OCI-LY3 (cell line): ENCODE data around the gene HNRNPLL.

Experiments
- H2AFZ ChIP-seq: fragments of 200-600, 300-600 bp; shearing (Covaris generic); 2 replicates; pipeline ENCODE4 v1.6.0; 2014; ENCODE audit warnings: antibody characterized with exemption, low read depth, low read length
- H3K27ac ChIP-seq: fragments of 200-600, 300-600 bp; sonication (generic); 2 replicates; pipeline ENCODE4 v1.5.1; 2014; ENCODE audit warnings: mild to moderate bottlenecking, low read length, moderate library complexity, mixed read lengths
- H3K27me3 ChIP-seq: fragments of 200-600, 300-600 bp; sonication (generic); 2 replicates; pipeline ENCODE4 v1.6.1; 2014; ENCODE audit warnings: low read depth, low read length, mixed read lengths
- H3K36me3 ChIP-seq: fragments of 200-600, 300-600 bp; sonication (generic); replicated peaks from 2 replicates; pipeline ENCODE3; 2014; ENCODE audit warnings: low read depth, low read length, mixed read lengths
- H3K4me1 ChIP-seq: fragments of 300-600, 200-600 bp; sonication (generic); 2 replicates; pipeline ENCODE4 v1.6.1; 2014; ENCODE audit warnings: low read length, mixed read lengths
- H3K4me2 ChIP-seq: fragments of 200-600, 300-600 bp; sonication (generic); 2 replicates; pipeline ENCODE4 v1.6.1; 2014; ENCODE audit warnings: low read length, mixed read lengths
- H3K4me3 ChIP-seq: fragments of 300-600, 200-600 bp; sonication (generic); 2 replicates; pipeline ENCODE4 v1.5.1; 2014; ENCODE audit warnings: antibody characterized with exemption, mild to moderate bottlenecking, low read length, moderate library complexity
- H3K79me2 ChIP-seq: fragments of 300-600, 200-600 bp; shearing (Covaris generic); 2 replicates; pipeline ENCODE4 v1.6.1; 2014; ENCODE audit warnings: mild to moderate bottlenecking, low read length, mixed read lengths
- H3K9ac ChIP-seq: fragments of 300-600, 200-600 bp; shearing (Covaris generic); 2 replicates; pipeline ENCODE4 v1.6.0; 2014; ENCODE audit warnings: mild to moderate bottlenecking, low read length, moderate library complexity
- H3K9me3 ChIP-seq: fragments of 200-600, 300-600 bp; shearing (Covaris generic); 2 replicates; pipeline ENCODE4 v1.6.1; 2014; ENCODE audit warnings: low read length, mixed read lengths; ENCODE audit not compliant: insufficient read depth
- H4K20me1 ChIP-seq: fragments of 200-600, 300-600 bp; sonication (generic); 2 replicates; pipeline ENCODE4 v1.6.1; 2016; ENCODE audit warnings: low read length, mixed read lengths; ENCODE audit not compliant: insufficient read depth
- CTCF ChIP-seq: fragments of 200-600, 300-600 bp; sonication (generic); IDR thresholded peaks from 2 replicates; pipeline ENCODE4 v1.5.1; 2014; ENCODE audit warnings: antibody characterized with exemption, low read length, low read depth
- EZH2phosphoT487 ChIP-seq: fragments of 200-600 bp; shearing (Covaris generic); IDR thresholded peaks from 2 replicates; pipeline ENCODE4 v1.6.1; 2018; ENCODE audit warnings: antibody characterized with exemption, mixed run types, low read depth

HNRNPLL gene

GRCh38 chr2:38605298-38605830, 2.6 kb upstream of the HNRNPLL start:
- peaks cover 24% of the 10 kb centered on the region for H3K4me1 ChIP-seq
- 0 out of 2 replicates have a peak, but pooled peaks cover 6% of the 10 kb centered on the region for H3K9me3 ChIP-seq
- H3K4me2 ChIP-seq = no peak overlapping the region
- no peak overlapping the region for H3K9ac ChIP-seq
- H2AFZ ChIP-seq = no peak overlapping the region
- H4K20me1 ChIP-seq = peaks cover 7% of the 10 kb centered on the region
- no peak overlapping the region for H3K4me3 ChIP-seq
- H3K27ac ChIP-seq = no peak overlapping the region
- H3K36me3 ChIP-seq = peaks cover 3% of the 10 kb centered on the region
- TF ChIP-seq CTCF (no peak), EZH2phosphoT487 (no peak)
- H3K79me2 ChIP-seq = peaks cover 24% of the 10 kb centered on the region
- peaks cover 26% of the 10 kb centered on the region for H3K27me3 ChIP-seq

- H3K4me3 ChIP-seq = peak overlapping the region; percentile 95
- peaks cover 24% of the 10 kb centered on the region for H4K20me1 ChIP-seq
- peaks cover 32% of the 10 kb centered on the region for H3K4me1 ChIP-seq
- peak overlapping the region; percentile 88 for H2AFZ ChIP-seq
- H3K36me3 ChIP-seq = no peaks in the 10 kb centered on the region
- H3K27ac ChIP-seq = peak overlapping the region; percentile 54
- peak overlapping the region; percentile 88 for H3K4me2 ChIP-seq
- peaks cover 41% of the 10 kb centered on the region for H3K79me2 ChIP-seq
- 0 out of 2 replicates have a peak, but pooled peaks cover 2% of the 10 kb centered on the region for H3K9me3 ChIP-seq
- H3K27me3 ChIP-seq = peaks cover 11% of the 10 kb centered on the region
- H3K9ac ChIP-seq = peak overlapping the region; percentile 94
- TF ChIP-seq CTCF (peak; percentile 96), EZH2phosphoT487 (no peak)
These were observed 918 bp upstream of the HNRNPLL start for GRCh38 chr2:38603402-38604290.

- H3K27me3 ChIP-seq = peaks cover 6% of the 10 kb centered on the region
- peak overlapping the region; percentile 94 for H3K9ac ChIP-seq
- H2AFZ ChIP-seq = peak overlapping the region; percentile 52; the same call in 1 of the 2 replicates
- peak overlapping the region; percentile 63 for H3K27ac ChIP-seq
- H3K36me3 ChIP-seq = no peaks in the 10 kb centered on the region
- peaks cover 55% of the 10 kb centered on the region for H3K79me2 ChIP-seq
- peaks cover 31% of the 10 kb centered on the region for H4K20me1 ChIP-seq
- TF ChIP-seq EZH2phosphoT487 = no peak
- peak overlapping the region; percentile 95 for H3K4me3 ChIP-seq
- peak overlapping the region; percentile 81 for H3K4me2 ChIP-seq
- peaks cover 24% of the 10 kb centered on the region for H3K4me1 ChIP-seq
- no peaks in the 10 kb centered on the region for H3K9me3 ChIP-seq
These were observed 494 bp downstream of the HNRNPLL start for GRCh38 chr2:38602136-38602731.

- peaks cover 6% of the 10 kb centered on the region for H3K27me3 ChIP-seq
- H3K27ac ChIP-seq = peak overlapping the region; percentile 63
- peaks cover 60% of the 10 kb centered on the region for H3K79me2 ChIP-seq
- H3K9me3 ChIP-seq = no peaks in the 10 kb centered on the region
- H3K36me3 ChIP-seq = no peaks in the 10 kb centered on the region
- H3K4me3 ChIP-seq = peak overlapping the region; percentile 95
- H4K20me1 ChIP-seq = peaks cover 31% of the 10 kb centered on the region
- H3K9ac ChIP-seq = peak overlapping the region; percentile 94
- H2AFZ ChIP-seq = no peak overlapping the region
- no peak for TF ChIP-seq CTCF
- TF ChIP-seq EZH2phosphoT487 = no peak
- H3K4me2 ChIP-seq = peak overlapping the region; percentile 81
- peaks cover 21% of the 10 kb centered on the region for H3K4me1 ChIP-seq
These were observed 1.1 kb downstream of the HNRNPLL start for GRCh38 chr2:38601463-38602135.
